A204.1 (cell line): Measurements from ENCODE around the gene MSH6.

Experiments
- FAIRE-seq: peaks from 2 replicates; lab custom pipeline; 2012; peaks lifted over from hg19 to GRCh38; lab: Jason Lieb, UNC

Gene MSH6

DNA sequence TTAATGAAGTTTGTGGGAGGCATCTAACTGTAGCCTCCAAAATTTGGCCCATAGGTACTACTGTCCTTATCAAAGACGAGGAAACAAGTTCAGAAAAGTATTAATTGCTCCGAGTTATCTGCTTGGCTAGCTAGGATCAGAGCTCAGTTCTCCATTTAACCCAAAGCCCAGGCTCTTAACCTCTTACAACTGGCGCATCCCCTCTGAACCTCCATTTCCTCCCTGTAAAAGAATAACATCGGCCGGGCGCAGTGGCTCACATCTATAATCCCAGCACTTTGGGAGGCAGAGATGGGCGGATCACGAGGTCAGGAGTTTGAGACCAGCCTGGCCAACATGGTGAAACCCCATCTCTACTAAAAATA is 3.5 kb upstream of the MSH6 start:
- no peak for FAIRE-seq

DNA sequence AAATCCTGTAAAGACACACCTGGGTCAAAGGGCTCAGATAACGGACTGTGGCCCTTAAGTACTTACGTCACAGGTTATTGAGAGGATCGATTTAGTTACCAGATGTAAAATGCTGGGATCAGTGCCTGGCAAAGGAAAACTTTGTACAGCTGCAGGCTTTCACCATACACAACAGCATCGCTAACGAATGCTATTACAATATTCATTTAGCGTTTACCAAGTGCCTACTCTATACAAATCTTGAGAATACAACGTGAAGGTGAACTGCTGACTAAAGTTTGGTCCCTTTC is 619 bp upstream of the MSH6 start:
- FAIRE-seq = no peak

DNA sequence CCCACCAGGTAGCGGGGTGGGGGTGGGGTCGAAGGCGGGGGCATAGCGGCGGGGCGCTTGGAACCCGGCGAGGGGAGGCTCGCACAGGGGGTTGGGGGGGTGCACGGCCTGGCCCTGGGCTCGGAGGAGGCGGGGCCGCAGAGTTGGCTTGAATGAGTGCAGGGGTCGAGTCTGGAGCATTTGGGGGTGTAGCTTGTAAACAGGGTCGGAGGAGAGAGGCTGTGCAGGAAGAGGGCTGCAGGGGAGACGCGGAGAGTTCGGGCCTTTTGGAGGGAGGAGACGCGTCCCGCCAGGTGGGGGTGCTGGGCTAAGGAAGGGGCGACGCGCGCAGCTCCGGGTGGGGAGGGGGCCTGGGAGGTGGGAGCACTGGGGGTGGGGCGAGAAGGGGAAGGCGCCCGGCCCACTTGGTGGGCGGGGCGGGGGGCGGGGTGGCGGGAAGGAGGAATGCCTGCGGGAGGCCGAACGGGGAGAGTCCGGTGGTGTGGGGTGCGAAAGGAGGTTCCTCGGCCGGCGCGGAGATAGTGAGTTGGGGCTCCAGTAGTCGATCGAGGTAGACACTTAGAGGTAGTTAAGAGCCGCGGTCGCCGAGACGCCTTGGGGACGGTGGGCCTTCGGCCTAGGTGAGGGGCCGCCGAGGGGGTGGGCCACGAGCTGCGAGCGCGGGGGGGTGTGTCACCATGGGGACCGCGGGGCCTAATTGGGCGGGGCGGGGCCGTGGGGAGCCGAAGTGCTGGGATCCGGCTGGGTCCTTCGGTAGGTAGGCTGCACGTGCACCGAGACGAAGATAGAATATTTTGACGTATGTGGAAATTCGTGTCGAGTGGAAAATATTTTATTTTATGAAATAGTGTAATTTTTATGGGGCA is 774 bp downstream of the MSH6 start:
- FAIRE-seq = no peak

DNA sequence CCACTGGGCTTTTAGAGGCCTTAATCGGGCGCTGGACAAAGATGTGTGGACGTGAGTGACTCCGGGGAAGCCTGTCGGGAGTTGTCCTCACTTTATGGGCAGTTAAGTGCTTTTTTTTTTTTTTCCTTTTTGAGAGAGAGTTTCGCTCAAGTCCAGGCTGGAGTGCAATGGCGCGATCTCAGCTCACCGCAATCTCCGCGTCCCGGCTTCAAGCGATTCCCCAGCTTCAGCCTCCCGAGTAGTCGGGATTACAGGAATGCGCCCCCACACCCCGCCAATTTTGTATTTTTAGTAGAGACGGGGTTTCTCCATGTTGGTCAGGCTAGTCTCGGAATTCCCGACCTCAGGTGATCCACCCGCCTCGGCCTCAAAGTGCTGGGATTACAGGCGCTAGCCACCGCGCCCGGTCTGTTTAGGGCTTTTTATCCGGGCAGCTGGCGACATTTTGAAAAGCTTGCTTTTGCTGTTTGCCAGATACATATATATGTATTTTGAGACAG is 1.5 kb downstream of the MSH6 start:
- FAIRE-seq = no peak

DNA sequence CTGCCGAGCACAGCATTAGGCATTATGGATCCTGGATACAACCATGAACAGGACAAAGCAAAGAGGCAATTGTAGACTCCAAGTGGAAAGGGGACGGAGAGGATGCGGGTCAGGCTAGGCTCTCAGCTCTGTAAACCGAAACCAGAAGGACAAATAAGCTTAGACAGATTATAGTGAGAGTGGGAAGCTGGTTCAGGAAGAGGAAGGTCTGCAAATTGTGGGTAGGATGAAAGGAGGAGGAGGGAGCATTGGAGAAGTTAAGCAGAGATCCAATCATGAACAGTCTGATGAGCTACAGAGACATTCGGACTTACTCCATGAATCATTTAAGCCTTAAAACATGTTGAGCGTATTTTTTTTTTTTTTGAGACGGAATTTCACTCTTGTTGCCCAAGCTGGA is 3.0 kb downstream of the MSH6 start:
- no peak for FAIRE-seq

DNA sequence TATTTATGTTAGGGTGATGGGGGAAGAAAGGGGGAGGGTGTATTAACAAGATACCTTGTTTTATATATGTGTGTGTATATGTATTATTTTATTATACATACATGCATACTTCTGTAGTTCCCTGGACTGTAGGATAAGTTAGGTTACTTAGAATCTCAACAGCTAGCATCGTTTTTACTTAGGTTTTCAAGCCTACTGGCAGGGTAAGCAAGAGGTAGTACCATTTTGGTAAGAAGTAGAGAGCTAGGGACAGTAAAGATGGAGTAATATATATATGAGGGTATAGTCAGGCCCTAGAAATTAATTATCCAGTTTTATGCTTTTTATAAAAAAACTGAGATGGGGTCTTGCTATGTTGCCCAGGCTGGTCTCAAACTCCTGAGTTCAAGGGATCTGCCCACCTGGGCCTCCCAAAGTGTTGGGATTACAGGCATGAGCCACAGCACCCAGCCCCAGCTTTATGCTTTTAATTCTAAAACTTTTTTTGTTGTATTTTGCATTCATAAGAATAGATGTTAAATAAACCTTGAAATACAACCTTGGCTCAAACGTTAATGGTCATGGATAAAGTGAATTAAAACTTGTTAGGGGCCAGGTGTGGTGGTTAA is 13.2 kb downstream of the MSH6 start:
- no peak for FAIRE-seq

DNA sequence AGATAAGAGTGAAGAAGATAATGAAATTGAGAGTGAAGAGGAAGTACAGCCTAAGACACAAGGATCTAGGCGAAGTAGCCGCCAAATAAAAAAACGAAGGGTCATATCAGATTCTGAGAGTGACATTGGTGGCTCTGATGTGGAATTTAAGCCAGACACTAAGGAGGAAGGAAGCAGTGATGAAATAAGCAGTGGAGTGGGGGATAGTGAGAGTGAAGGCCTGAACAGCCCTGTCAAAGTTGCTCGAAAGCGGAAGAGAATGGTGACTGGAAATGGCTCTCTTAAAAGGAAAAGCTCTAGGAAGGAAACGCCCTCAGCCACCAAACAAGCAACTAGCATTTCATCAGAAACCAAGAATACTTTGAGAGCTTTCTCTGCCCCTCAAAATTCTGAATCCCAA is 15.7 kb downstream of the MSH6 start:
- FAIRE-seq = no peak

DNA sequence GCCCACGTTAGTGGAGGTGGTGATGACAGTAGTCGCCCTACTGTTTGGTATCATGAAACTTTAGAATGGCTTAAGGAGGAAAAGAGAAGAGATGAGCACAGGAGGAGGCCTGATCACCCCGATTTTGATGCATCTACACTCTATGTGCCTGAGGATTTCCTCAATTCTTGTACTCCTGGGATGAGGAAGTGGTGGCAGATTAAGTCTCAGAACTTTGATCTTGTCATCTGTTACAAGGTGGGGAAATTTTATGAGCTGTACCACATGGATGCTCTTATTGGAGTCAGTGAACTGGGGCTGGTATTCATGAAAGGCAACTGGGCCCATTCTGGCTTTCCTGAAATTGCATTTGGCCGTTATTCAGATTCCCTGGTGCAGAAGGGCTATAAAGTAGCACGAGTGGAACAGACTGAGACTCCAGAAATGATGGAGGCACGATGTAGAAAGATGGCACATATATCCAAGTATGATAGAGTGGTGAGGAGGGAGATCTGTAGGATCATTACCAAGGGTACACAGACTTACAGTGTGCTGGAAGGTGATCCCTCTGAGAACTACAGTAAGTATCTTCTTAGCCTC is 16.2 kb downstream of the MSH6 start:
- no peak for FAIRE-seq

DNA sequence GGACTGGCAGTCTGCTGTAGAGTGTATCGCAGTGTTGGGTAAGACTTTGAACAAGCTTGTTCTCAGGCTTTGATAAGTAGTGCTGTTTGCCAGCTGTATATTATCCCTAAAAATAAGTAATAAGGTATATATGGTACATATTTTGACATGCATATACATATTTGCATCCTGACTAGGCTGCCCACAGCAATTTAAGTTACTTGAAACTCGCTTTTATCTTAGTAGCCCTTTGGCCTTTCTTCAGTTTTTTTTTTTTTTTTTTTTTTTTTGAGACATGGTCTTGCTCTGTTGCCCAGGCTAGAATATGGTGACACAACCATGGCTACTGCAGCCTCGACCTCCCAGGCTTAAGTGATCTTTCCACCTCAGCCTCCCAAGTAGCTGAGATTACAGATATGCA is 18.2 kb downstream of the MSH6 start:
- no peak for FAIRE-seq

DNA sequence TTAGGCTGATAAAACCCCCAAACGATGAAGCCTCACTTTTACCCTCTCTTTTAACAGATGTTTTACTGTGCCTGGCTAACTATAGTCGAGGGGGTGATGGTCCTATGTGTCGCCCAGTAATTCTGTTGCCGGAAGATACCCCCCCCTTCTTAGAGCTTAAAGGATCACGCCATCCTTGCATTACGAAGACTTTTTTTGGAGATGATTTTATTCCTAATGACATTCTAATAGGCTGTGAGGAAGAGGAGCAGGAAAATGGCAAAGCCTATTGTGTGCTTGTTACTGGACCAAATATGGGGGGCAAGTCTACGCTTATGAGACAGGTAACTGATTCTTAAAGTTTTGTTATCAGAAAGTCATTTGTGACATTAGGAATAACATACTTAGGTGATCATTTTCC is 20.4 kb downstream of the MSH6 start:
- no peak for FAIRE-seq

DNA sequence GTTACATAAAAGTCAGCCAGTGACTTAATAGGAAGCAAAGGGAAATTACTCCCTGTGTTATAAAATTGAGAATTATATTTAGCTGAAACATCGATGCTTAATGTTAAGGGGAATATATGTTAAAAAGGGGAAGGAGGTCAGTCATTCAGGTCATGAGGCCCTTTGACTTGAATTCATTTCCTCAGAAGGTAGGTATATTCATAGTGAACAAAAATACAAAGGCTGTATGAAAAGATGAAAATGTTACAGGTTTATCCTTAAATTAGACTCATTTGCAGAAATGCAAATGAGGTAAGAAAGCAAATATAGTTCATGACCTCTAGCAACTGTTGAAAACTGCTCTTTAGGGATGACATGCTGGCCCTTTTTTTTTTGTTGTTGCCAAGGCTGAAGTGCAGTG is 20.8 kb downstream of the MSH6 start:
- FAIRE-seq = no peak

DNA sequence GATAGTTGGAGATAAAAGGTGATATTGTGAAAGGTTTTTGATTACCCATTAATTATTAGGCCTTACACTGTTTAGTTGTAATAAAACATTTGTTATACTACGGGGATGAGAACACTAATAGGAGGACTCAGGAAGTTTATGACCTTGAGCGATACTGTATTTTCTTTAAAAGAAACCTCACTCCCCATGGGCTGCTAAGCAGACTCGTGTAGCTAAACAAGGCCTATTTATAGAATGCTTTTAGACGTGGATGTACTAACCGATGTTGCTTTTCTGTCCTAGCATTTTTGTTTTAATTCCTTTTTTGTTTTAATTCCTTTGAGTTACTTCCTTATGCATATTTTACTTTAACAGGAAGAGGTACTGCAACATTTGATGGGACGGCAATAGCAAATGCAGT is 22.9 kb downstream of the MSH6 start:
- no peak for FAIRE-seq

DNA sequence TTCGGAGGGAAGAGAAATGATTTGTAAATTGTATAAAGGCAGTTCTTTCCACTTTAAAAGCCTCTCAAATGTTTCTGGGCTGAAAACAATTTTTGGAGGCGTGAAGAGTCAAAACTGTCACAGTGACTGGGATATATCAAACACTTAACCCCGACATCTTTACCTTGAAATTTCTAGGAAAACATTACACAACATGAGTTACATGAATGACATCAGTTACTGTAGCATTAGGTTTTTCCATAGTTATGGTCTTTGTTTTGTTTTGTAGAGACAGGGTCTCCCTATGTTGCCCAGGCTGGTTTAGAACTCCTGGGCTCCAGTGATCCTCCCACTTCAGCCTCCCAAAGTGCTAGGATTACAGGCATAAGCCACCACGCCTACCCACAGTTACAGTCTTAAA is 25.7 kb downstream of the MSH6 start:
- FAIRE-seq = no peak

DNA sequence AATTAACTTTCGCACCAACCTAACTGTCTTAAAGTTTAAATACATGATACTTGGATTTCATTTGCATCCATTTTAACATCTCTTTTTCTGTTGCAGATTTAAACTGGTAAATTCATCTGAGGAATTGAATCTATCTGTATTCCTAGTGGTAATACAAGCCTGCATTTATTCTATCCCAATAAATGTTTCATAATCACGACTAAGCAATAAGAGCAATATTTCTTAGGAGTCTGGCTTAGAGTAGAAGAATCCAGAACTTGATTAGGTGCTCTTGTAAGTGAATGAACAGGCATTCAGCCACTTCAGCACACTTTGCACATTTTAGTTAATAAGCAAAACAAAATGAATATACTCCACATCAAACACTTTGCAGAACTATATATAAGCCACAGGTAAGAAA is 27.0 kb downstream of the MSH6 start:
- no peak for FAIRE-seq

DNA sequence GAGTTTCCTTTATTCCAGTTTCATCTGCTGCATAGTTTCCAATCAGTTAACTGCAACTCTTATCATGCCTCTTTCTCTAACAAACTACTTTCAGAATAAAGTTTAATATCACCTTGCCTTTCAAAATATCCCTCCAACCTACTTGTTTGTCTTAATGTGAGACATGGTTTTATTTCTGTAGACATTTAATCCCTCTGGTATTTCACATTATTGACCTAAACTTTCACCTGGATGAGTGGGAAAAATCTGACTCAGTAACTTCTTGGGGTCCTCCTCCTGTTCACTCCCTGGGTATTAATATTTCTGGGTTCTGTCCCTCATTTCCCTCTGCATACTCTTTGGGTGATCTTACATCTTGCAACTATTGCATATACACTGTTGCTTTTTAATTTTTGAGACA is 27.9 kb downstream of the MSH6 start:
- FAIRE-seq = no peak

DNA sequence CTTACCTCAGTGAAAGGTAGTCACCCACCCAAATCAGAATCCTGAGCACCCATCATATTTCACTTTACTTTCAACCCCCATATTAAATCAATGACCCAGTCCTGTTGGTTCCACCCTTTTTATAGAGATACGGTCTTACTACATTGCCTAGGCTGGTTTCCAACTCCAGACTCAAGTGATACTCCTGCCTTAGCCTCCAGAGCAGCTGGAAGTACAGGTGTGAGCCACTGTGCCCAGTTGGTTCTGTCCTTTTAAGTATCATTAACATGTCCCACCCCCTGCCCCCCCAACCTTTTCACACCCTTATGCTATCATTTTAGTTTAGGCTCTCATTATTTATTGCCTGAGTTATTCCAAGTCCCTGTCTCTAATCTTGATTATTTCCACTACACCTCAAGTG is 28.7 kb downstream of the MSH6 start:
- FAIRE-seq = no peak

DNA sequence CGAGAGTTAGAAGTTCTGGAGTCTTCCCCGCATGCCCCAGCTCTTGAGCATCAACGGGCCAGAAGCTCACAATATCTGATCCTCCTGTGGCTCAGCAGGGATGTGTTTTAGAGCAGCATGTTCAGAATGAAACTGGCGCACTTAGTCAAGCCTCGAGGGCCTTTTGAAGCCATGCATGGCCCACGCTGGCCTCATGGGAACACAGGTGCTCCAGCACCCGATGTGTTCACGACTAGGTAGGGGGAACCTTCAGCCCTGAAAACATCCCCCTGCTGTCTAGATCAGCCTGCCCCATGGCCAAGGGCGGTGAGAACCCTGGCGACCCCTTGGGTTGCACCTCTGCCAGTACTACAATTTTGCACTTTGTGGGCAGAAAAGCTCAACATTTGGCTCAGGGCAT is 32.8 kb downstream of the MSH6 start:
- FAIRE-seq = no peak

DNA sequence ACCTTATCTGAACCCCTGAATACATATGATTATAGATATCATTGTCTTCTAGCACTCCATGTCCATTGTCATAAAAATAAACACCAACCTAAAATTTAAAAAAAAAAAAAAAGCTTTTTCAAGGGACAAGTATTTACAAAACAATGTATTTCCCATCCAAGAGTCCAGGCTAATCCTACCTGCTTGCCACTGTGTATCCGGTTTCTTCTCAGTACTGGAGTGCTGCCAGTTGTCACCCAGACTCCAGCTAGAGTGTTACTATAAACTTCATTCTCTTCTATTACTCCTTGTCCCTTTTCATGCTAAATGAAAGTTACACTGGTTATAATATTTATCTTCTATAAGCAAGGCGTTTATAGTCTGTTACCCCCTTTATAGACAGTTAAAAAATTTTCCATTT is 35.8 kb downstream of the MSH6 start:
- FAIRE-seq = no peak

DNA sequence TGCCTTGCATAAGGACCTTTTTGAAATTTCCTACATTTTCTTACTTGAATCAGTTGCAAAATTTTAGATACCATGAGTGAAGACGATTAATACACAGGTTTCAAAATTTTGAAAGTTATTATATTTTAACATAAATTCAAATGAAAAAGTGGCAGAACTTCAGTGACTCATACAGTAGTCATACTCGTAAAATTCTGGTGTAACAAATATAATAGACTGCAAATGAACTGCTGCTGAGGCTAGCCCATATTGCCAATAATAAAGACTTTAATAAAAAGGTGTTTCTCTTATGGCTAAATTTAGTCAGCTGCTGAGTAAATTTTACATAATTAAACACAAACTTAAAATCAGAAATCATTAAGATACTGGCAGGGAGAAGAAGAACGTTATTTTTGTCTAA is 36.9 kb downstream of the MSH6 start:
- FAIRE-seq = no peak

DNA sequence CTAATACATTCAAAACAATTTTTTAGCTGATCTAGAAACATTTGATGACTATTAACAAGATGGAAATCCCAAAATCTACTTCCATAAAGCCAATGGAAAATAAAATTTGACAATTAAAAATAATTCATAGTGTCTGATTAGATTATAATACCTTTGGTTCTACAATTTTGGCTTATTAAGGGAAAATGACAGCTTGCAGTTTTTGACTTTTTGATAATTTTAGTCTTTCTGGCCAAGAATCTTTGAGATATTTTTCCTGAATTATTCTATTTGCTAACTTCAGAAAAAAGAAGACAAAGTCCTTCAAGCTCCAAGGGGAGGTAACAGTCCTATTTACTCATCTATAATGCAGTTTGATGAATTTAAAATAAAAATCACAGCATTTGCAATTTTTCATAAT is 39.6 kb downstream of the MSH6 start:
- FAIRE-seq = no peak

DNA sequence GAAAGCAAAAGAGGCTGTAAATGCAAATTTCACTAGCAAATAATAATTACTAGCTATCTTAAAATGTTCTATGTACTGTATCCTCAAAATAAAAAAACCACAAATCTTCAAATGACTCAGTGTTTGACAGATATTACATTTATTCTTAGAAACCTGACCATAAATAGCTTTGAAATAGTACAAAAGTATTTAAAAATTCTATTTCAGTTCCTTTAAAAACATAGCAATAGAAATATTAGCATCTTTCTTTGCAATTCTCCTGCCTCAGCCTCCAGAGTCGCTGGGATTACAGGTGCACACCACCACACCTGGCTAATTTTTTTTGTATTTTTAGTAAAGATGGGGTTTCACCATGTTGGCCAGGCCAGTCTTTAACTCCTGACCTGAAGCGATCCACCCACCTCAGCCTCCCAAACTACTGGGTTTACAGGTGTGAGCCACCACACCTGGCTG is 50.6 kb downstream of the MSH6 start:
- FAIRE-seq = no peak

DNA sequence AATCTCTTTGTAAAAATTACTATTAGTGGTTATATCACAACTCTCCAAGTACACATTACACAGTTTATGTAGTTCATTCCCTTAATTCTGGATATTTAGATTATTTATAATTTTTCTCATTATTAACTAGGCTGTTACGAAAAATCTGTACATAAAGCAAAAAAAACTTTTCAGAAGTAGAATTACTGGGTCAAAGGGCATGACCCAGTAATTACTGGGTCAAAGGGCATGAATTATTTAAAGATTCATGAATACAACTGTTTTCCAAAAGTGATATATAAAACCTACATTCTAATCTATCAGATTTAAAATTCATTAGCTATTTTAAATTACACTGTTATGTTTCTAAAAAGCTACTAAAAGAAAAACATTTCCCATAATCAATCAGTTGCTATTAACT is 55.3 kb downstream of the MSH6 start:
- no peak for FAIRE-seq

DNA sequence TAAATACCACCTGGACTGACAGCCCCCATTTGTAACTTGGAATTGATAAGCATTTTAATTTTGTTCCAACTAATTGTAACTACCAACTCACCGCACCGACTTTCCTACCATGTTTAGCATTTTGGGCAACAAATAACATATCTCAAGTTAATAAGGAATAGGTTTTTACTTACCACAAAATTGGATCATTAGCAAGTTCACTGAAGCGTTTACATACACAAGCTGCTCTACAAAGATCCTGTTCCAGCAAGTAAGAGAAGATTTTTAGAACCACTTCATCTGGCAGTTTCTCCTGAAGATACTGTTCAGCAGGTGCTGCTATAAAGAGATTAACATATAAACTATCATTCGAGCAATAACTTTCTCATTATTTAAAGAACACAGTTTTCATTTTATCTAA is 55.7 kb downstream of the MSH6 start:
- no peak for FAIRE-seq

DNA sequence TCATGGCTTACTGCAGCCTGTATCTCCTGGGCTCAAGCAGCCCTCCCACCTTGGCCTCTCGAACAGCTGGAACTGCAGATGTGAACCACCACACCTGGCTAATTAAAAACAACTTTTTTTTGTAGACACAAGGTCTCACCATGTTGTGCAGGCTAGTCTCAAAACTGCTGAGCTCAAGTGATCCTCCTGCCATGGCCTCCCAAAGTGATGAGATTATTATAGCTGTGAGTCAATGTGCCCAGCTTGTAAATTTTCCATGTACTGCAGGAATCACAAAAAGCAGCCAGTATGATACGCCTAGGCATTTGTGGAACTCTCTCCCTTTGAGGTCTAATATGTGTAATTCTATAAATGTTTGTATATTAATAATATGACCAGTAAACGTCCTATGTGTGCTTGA is 59.9 kb downstream of the MSH6 start:
- FAIRE-seq = no peak
